Measurements from ENCODE around the gene TPRN.

- TF ChIP-seq POLR2A (IDR thresholded peaks at IDR 0.05) (no peak), CTCF (IDR thresholded peaks at IDR 0.05 in 4 of 5, conservative IDR thresholded peaks at IDR 0.05 in 1 of 5) (no peak)
Observed at GRCh38 chr9:137229903-137230704, 29.6 kb upstream of the TPRN start.
